Neural cell (in vitro differentiated cells): ENCODE results near the gene MTX2. TPM values are rescaled to one million over a fixed set of nuclear protein-coding genes. Genes with fewer than 3 reads are reported as not detected.

Experiments
- H2AFZ ChIP-seq: fragments of 200-600, 300-800 bp; sonication (generic), shearing (Covaris generic); 2 replicates; pipeline ENCODE4 v1.6.0; 2014; ENCODE audit warnings: low read depth, mild to moderate bottlenecking, antibody characterized with exemption, low read length, moderate library complexity
- H3F3A ChIP-seq: fragments of 200-600 bp; shearing (Covaris generic); 2 replicates; pipeline ENCODE4 v1.6.1; 2016; ENCODE audit warnings: mild to moderate bottlenecking, moderate library complexity, mixed read lengths, antibody characterized with exemption, low read length; ENCODE audit not compliant: insufficient read depth, poor library complexity, severe bottlenecking
- H3K27ac ChIP-seq: fragments of 200-600, 300-800 bp; sonication (generic), shearing (Covaris generic); 2 replicates; pipeline ENCODE4 v1.5.1; 2014; ENCODE audit warnings: mild to moderate bottlenecking, low read length, moderate library complexity
- H3K27me3 ChIP-seq: fragments of 300-800, 200-600 bp; sonication (generic), shearing (Covaris generic); 2 replicates; pipeline ENCODE4 v1.6.0; 2014; ENCODE audit warnings: mild to moderate bottlenecking, low read depth, low read length, moderate library complexity; ENCODE audit not compliant: insufficient read depth
- H3K36me3 ChIP-seq: fragments of 300-800, 200-600 bp; sonication (generic), shearing (Covaris generic); 2 replicates; pipeline ENCODE4 v1.5.1; 2014; ENCODE audit warnings: mild to moderate bottlenecking, antibody characterized with exemption, low read length, moderate library complexity; ENCODE audit not compliant: insufficient read depth
- H3K4me2 ChIP-seq: fragments of 300-800, 200-600 bp; sonication (generic), shearing (Covaris generic); 2 replicates; pipeline ENCODE4 v1.6.0; 2014; ENCODE audit warnings: mild to moderate bottlenecking, low read length
- H3K4me3 ChIP-seq: fragments of 300-800, 200-600 bp; sonication (generic), shearing (Covaris generic); 2 replicates; pipeline ENCODE4 v1.5.1; 2014; ENCODE audit warnings: mild to moderate bottlenecking, low read length, moderate library complexity
- H3K79me2 ChIP-seq: fragments of 200-600 bp; shearing (Covaris generic); replicated peaks from 2 replicates; pipeline ENCODE4 v1.6.0; 2014; ENCODE audit warnings: mild to moderate bottlenecking, low read length, moderate library complexity; ENCODE audit not compliant: insufficient read depth
- H3K9ac ChIP-seq: fragments of 300-800, 200-600 bp; sonication (generic), shearing (Covaris generic); 2 replicates; pipeline ENCODE4 v1.6.1; 2016; ENCODE audit warnings: mild to moderate bottlenecking, low read length, mixed read lengths
- H3K9me2 ChIP-seq: fragments of 200-600 bp; shearing (Covaris generic); 2 replicates; pipeline ENCODE4 v1.6.1; 2016; ENCODE audit warnings: mild to moderate bottlenecking, low read length, mixed read lengths; ENCODE audit not compliant: insufficient read depth
- H3K9me3 ChIP-seq: fragments of 200-600, 300-800 bp; sonication (generic), shearing (Covaris generic); 2 replicates; pipeline ENCODE4 v1.6.1; 2016; ENCODE audit warnings: mild to moderate bottlenecking, mixed run types, low read length, moderate library complexity, mixed read lengths
- H4K20me1 ChIP-seq: fragments of 200-600 bp; shearing (Covaris generic); 2 replicates; pipeline ENCODE4 v1.6.1; 2016; ENCODE audit warnings: mild to moderate bottlenecking, mixed run types; ENCODE audit not compliant: insufficient read depth
- EP300 ChIP-seq: fragments of 450-650 bp; conservative IDR thresholded peaks from 2 replicates; pipeline ENCODE4 v1.6.1; 2014; ENCODE audit warnings: antibody characterized with exemption, mild to moderate bottlenecking, moderate library complexity; ENCODE audit not compliant: poor library complexity, severe bottlenecking
- EZH2 ChIP-seq: fragments of 200-600, 300-800 bp; shearing (Covaris generic), sonication (generic); IDR thresholded peaks from 2 replicates; pipeline ENCODE4 v1.6.1; 2014; ENCODE audit warnings: antibody characterized with exemption, low read length, borderline replicate concordance, mild to moderate bottlenecking; ENCODE audit not compliant: insufficient read depth, poor library complexity, severe bottlenecking
- MXI1 ChIP-seq: fragments of 450-650 bp; conservative IDR thresholded peaks from 2 replicates; pipeline ENCODE4 v1.6.1; 2014; ENCODE audit warnings: antibody characterized with exemption, mild to moderate bottlenecking; ENCODE audit not compliant: poor library complexity, severe bottlenecking
- POLR2AphosphoS5 ChIP-seq: IDR thresholded peaks from 2 replicates; pipeline ENCODE4 v1.6.1; 2012
- RAD21 ChIP-seq: fragments of 450-650 bp; conservative IDR thresholded peaks from 2 replicates; pipeline ENCODE4 v1.6.1; 2014; ENCODE audit warnings: antibody characterized with exemption, mild to moderate bottlenecking, moderate library complexity
- SMC3 ChIP-seq: fragments of 450-650 bp; conservative IDR thresholded peaks from 2 replicates; pipeline ENCODE4 v1.6.1; 2014; ENCODE audit warnings: antibody characterized with exemption, mild to moderate bottlenecking, moderate library complexity; ENCODE audit not compliant: poor library complexity
- TAF1 ChIP-seq: IDR thresholded peaks from 2 replicates; pipeline ENCODE4 v1.6.1; 2012; ENCODE audit warnings: low read depth
- polyA plus RNA-seq: library from polyadenylated mRNA; depleted of rRNA; stranded (reverse); fragments of >200 nt; gene quantifications from 2 replicates; pipeline ENCODE4 v1.2.3, GENCODE V29; 2014
- TF ChIP-seq, protein P1 (sequence below): fragments of 450-650 bp; IDR thresholded peaks from 2 replicates; pipeline ENCODE4 v1.5.1; 2014; ENCODE audit warnings: antibody characterized with exemption, mild to moderate bottlenecking, moderate library complexity; ENCODE audit not compliant: poor library complexity, severe bottlenecking
- TF ChIP-seq, protein P2 (sequence below): IDR thresholded peaks from 2 replicates; pipeline ENCODE4 v1.6.1; 2012; ENCODE audit warnings: borderline replicate concordance

MTX2 gene
- polyA plus RNA-seq, 1 donor from 2014 or later, result 128 TPM

DNA sequence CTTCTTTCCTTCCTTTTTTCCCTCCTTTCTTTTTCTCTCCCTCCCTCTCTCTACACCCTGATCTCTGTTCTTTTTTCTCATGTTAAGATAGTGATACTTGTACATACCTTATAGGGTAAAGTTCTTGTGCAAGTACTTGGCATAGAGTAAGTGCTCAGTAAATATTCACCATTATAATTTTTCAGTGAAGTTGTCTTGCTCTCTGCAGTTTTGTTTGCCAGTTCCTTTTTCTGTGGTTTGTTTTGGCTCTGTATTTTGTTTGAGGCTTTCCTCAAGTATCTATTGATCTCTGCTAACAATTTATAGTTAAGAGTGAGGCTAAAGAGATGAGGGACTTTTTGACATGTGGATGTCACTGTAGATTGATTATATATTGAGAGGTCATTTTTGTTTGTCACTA is 48.0 kb downstream of the MTX2 start:
- Histone ChIP-seq H2AFZ (no peak overlapping the region), H3K27ac (no peak overlapping the region), H3K9ac (no peak overlapping the region), H3K36me3 (no peaks in the 10 kb centered on the region), H3K27me3 (no peaks in the 10 kb centered on the region), H3K9me3 (no peaks in the 10 kb centered on the region), H3F3A (no peaks in the 10 kb centered on the region), H4K20me1 (no peaks in the 10 kb centered on the region), H3K79me2 (no peaks in the 10 kb centered on the region), H3K4me2 (no peak overlapping the region), H3K4me3 (no peak overlapping the region), H3K9me2 (no peaks in the 10 kb centered on the region)
- TF ChIP-seq MXI1 (no peak), TAF1 (no peak), EP300 (no peak), SMC3 (no peak), RAD21 (no peak), EZH2 (no peak)
- TF ChIP-seq, protein P1, sequence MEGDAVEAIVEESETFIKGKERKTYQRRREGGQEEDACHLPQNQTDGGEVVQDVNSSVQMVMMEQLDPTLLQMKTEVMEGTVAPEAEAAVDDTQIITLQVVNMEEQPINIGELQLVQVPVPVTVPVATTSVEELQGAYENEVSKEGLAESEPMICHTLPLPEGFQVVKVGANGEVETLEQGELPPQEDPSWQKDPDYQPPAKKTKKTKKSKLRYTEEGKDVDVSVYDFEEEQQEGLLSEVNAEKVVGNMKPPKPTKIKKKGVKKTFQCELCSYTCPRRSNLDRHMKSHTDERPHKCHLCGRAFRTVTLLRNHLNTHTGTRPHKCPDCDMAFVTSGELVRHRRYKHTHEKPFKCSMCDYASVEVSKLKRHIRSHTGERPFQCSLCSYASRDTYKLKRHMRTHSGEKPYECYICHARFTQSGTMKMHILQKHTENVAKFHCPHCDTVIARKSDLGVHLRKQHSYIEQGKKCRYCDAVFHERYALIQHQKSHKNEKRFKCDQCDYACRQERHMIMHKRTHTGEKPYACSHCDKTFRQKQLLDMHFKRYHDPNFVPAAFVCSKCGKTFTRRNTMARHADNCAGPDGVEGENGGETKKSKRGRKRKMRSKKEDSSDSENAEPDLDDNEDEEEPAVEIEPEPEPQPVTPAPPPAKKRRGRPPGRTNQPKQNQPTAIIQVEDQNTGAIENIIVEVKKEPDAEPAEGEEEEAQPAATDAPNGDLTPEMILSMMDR, result no peak

DNA sequence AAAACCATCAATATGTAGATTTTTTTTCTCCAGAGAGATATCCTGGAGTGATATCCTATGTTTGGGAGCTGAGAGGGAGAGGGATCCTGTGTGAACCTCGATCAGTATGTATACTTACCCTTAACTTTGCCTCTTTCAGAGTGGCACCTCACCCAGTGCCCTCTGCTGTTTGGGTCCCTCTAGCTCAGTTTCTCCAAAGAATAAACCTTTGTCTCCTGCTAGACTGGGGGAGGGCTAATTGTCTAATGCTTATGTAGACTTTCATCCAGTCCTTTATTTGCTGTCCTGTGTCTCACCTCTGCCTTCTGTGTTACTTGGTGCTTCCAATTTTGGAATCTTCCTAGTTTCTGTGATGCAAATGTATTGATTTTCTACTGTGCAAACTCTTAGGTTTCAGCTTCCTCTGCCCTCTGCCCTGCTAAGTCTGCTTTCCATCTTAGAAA is 48.4 kb downstream of the MTX2 start:
- no peak overlapping the region for H3K4me2 ChIP-seq
- H3K9me2 ChIP-seq, result no peaks in the 10 kb centered on the region
- no peaks in the 10 kb centered on the region for H3K27me3 ChIP-seq
- H3K36me3 ChIP-seq, result no peaks in the 10 kb centered on the region
- TF ChIP-seq TAF1 (no peak), SMC3 (no peak), RAD21 (no peak), POLR2AphosphoS5 (no peak), EP300 (no peak)
- no peaks in the 10 kb centered on the region for H3K9me3 ChIP-seq
- H3F3A ChIP-seq, result no peaks in the 10 kb centered on the region
- H4K20me1 ChIP-seq, result no peaks in the 10 kb centered on the region
- H3K9ac ChIP-seq, result no peak overlapping the region
- no peaks in the 10 kb centered on the region for H3K79me2 ChIP-seq
- no peak overlapping the region for H2AFZ ChIP-seq
- H3K27ac ChIP-seq, result no peak overlapping the region
- no peak overlapping the region for H3K4me3 ChIP-seq

DNA sequence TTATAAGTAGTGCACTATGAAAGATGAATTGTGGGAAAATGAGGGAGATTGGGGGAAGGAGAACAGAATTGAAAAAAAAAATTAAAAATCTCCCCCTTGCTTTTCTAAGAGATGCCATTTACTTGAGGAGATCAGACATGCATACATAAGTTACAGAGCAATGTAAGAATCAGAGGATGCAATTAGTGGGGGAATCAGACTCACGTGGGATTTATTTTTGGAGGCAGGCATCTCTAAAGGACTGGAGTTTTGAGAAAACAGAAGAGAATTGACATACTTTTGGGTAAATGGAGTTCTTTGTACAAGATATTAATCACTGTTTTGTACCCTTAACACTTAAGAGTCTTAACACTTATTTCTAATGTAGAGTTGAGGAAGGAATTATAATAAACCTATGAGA is 52.7 kb downstream of the MTX2 start:
- no peak overlapping the region for H3K9ac ChIP-seq
- H4K20me1 ChIP-seq, result no peaks in the 10 kb centered on the region
- H2AFZ ChIP-seq, result no peak overlapping the region
- no peak overlapping the region for H3K4me2 ChIP-seq
- H3K9me3 ChIP-seq, result no peaks in the 10 kb centered on the region
- TF ChIP-seq POLR2AphosphoS5, result no peak
- no peak for TF ChIP-seq RAD21
- no peak for TF ChIP-seq MXI1
- TF ChIP-seq, protein P1, result no peak
- TF ChIP-seq, protein P2, sequence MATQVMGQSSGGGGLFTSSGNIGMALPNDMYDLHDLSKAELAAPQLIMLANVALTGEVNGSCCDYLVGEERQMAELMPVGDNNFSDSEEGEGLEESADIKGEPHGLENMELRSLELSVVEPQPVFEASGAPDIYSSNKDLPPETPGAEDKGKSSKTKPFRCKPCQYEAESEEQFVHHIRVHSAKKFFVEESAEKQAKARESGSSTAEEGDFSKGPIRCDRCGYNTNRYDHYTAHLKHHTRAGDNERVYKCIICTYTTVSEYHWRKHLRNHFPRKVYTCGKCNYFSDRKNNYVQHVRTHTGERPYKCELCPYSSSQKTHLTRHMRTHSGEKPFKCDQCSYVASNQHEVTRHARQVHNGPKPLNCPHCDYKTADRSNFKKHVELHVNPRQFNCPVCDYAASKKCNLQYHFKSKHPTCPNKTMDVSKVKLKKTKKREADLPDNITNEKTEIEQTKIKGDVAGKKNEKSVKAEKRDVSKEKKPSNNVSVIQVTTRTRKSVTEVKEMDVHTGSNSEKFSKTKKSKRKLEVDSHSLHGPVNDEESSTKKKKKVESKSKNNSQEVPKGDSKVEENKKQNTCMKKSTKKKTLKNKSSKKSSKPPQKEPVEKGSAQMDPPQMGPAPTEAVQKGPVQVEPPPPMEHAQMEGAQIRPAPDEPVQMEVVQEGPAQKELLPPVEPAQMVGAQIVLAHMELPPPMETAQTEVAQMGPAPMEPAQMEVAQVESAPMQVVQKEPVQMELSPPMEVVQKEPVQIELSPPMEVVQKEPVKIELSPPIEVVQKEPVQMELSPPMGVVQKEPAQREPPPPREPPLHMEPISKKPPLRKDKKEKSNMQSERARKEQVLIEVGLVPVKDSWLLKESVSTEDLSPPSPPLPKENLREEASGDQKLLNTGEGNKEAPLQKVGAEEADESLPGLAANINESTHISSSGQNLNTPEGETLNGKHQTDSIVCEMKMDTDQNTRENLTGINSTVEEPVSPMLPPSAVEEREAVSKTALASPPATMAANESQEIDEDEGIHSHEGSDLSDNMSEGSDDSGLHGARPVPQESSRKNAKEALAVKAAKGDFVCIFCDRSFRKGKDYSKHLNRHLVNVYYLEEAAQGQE, result no peak
- H3K36me3 ChIP-seq, result no peaks in the 10 kb centered on the region
- H3F3A ChIP-seq, result no peaks in the 10 kb centered on the region
- no peak overlapping the region for H3K4me3 ChIP-seq
- no peaks in the 10 kb centered on the region for H3K27me3 ChIP-seq
- H3K9me2 ChIP-seq, result no peaks in the 10 kb centered on the region
- H3K79me2 ChIP-seq, result no peaks in the 10 kb centered on the region
- no peak overlapping the region for H3K27ac ChIP-seq
